GM18508 (cell line): ENCODE data around the gene AIFM1.

Experiments
- ATAC-seq: cut with Tn5 transposase; IDR thresholded peaks from one replicate; pipeline ENCODE4 v1.9.1; 2021; ENCODE audit warnings: moderate number of reproducible peaks; ENCODE audit not compliant: insufficient read depth, unreplicated experiment

The AIFM1 gene

DNA sequence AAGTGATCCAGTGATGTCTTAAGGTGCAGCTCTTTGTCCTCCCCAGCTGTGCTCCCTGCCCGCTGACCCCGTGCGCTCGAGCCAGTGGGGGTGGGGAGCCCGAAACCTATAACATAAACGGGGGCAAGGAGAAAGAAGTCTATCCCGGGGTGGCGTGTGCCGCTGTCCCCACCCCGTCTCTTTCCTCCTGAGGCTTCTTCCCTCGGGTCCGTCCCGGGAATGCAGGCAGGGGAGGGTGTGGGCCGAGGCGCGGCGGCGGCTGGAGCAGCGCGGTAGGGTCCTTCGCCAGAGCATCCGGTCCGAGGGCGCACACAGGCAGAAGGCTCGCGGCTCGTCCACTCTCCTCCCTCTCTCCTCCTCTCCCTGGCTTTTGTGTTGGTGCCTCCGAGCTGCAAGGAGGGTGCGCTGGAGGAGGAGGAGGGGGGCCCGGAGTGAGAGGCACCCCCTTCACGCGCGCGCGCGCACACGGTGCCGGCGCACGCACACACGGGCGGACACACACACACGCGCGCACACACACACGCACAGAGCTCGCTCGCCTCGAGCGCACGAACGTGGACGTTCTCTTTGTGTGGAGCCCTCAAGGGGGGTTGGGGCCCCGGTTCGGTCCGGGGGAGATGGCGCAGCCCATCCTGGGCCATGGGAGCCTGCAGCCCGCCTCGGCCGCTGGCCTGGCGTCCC is 5.9 kb upstream of the AIFM1 start, which contains the start of gene RAB33A:
Gene RAB33A (plus strand): TSS at position 517 of the 681 bp plus-strand sequence. CDS start 101 bp downstream, at position 618.
- ATAC-seq: no peak

DNA sequence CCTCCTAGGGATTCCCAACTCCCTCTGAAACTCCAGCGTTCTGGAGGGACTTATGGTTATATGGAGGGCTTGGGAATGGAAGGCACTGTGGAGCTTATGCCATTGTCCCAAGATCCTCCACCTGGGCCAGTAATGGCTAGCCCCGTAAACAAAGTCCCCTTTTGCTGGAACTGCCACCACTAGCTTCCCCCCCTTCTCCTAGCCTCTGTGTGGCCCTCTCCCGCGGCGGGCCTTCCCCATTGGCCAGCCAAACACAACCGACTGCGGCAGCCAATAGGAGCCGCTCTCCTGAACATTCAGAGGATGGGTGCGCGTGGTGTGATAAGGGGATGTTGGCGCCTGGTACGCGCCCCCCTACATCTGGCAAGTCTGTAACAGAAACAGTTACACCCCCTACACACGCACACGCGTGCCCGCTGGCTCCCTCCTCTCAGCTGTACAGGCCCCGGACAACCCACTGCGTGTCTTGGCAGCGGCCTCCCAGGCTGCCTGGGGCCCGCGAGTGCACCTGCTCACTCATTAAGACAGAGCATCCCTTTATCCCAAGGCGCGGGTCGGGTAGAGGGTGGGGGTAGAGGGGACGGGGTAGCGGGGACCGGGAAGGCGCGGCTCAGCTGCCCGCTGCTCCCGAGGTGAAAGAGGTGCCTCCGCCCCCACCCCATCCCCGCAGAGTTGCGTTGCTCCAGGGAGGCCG is 5.3 kb upstream of the AIFM1 start:
- ATAC-seq: peak; percentile 36

DNA sequence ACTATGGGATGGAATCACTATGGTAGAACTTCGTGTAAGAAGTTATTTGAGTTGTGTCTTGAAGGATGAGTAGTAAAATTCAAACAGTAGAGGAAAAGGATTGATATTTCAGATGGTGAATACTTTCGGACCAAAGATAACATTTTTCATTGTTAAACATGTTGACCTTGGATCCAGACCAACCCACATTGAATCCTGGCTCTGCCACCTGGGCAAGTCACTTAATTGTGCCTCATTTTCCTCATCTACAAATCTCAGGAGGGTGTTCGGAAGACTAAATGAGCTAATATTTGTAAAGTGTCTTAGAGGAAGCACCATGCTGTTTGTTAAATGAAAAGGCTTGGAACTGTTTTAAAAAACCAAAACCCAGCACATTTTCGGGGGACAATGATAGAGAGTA is 1.4 kb upstream of the AIFM1 start:
- ATAC-seq: no peak

DNA sequence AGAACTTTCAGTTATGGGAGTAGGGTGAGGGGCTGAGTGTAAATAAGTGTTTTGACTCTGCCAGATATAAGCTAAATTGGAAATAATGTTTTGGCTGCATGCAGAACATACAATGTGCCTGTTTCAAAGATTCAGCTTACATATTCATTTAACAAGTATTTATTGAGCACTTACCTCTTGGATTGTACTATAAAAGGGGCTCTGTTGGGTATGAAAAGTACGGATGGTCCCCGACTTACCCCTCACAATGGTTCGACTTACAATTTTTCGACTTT is 799 bp upstream of the AIFM1 start:
- ATAC-seq: no peak

DNA sequence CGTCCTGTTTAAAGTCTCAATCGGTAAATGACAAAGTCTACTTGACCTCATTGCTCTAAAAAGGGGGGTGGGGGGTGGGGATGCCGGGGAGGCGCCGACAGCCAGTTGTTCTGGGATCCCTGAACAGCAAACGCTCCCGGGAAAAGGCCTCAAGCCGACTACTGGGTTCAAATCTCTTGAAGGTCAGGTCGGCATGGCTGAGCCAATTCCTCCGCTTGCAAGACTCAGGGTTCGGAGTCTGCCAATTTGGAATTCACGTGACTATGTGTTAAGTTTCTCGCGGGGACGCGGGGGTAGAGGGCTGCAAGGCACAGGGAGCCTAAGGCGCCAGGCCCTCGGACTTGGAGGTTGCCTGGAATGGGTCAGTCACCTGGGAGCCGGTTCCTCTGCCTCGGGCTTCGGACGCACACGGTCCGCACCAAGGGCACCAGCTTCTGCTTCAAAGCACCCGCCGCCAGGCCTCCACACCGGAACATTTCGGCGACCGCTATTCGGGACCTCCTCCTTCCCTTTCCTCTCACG is 399 bp downstream of the AIFM1 start:
- ATAC-seq: no peak

DNA sequence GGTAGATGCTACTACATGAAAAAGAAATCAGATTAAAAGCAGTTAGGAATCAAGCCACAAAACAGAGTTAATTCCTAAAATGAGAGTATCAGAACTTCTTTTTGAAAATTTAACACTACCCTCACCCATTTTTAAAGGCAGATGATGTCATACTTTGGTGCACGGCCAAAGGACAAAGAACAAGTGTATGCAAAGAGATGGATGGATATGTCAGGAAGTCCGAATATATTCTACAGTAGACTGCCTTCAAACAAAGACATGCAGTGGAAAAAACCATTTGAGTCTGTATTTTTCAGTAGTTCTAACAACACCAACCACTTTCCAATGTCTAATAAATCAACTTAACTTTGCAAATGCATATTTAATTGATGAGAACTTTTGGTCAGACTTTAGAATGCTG is 2.2 kb downstream of the AIFM1 start:
- ATAC-seq: no peak

DNA sequence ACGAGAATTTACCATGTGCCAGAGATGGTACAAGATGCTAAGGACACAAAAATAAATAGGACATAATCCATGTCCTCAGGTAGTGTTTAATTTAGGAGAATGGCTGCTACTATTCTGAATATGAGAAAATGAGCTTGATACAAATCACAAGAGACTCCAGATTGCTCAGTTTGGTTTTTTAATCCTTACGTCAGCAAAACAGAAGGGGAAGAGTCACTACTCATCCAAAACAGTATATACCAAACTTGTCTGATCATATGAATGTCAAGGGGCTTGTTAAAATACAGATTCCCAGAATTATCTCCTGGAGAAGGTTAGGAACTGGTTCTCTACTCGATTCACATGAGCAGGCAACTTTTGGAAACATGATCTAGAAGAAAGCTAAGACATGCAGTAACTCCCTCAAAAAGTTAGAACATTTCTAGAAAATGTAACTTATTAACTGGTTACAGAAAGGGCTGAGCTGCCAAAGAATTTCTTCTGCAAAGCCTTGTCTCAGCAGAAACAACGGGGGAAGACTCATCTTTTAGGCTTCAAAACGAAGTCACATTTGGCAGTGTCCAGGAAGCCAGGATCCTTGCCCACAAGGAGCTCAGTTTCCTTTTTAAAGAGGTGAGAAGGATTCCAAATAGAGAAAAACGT is 3.4 kb downstream of the AIFM1 start:
- no peak for ATAC-seq

DNA sequence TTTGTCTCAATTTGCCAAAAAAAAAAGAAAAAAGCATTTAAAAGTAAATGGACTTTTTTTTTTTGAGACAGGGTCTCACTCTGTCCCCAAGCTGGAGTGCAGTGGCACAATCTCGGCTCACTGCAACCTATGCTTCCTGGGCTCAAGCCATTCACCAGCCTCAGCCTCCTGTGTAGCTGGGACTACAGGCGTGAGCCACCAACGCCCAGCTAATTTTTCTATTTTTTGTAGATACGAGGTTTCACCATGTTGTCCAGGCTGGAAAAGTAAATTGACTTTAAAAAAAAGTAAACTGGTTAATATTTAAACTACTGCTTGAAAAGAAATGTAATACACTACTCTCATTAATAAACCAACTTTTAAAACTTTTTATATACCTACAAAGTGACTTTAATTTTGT is 5.9 kb downstream of the AIFM1 start:
- no peak for ATAC-seq

DNA sequence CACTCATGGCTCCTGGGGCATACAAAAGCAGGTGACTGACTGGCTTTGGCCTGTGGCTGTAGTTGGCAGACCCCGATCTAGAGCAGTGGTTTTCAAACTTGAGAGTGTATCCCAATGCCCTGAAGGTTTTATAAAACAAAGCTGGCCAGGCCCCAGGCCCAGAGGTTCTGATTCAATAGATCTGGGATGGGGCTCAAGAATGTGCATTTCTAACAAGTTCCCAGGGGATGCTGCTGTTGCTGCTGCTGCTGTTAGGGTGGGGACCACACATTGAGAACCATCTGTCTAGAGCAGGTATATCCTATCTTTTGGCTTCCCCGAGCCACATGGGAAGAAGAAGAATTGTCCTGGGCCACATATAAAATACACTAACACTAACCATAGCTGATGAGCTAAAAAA is 7.3 kb downstream of the AIFM1 start:
- ATAC-seq: no peak

DNA sequence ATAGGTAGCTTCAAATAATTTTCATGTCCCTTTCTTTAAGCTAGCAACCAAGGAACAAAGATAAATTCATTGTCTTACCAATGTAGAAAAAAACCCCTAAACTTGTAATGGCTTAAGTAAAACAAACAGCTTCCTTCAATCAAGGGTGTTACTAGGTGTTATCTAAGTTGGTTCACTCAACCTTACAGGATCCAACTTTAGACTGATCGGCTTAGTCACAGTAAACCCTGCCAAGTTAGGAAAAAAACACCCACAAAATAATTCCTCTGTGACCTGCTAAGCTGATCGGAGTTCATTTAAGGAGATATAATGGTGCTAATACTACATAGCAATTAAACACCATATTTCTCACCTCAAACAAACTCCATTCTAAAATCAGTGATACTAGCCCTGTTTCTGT is 10.1 kb downstream of the AIFM1 start:
- ATAC-seq: no peak

DNA sequence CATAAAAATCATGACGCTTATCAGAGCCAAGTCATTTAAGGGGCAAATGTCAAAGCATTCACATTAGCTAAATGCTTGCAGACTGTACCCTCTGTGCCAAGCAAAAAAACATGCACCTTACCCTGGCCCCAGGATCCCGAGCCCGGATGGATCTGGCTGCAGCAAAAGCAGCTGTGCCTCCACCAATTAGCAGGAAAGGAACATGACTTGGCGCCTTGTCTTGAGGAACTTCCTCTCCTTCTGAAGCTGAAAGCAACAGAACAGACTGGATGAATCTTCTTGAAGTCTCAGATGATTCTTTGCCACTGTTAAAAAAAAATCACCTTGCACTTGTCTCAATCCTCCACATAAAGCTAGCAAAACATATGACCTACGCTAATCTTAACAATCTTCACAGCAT is 18.0 kb downstream of the AIFM1 start:
- no peak for ATAC-seq

DNA sequence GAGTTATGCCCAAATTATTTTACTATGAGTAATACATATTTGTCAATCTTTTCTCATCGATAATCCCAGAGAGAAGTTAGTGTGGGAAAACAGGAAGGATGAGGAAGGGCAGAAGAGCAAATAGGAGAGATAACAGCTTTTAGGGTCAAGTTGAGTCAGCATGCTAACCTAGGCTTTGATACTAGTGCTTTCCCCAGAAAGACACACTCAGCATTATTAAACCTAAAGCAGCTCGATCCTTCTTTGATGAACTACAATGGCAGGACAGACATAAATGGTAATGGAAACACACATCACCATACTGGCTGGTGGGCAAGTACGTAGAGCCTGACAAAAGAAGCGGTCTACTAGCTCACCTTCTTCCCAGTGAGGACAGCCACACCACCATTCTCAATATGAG is 20.5 kb downstream of the AIFM1 start:
- no peak for ATAC-seq

DNA sequence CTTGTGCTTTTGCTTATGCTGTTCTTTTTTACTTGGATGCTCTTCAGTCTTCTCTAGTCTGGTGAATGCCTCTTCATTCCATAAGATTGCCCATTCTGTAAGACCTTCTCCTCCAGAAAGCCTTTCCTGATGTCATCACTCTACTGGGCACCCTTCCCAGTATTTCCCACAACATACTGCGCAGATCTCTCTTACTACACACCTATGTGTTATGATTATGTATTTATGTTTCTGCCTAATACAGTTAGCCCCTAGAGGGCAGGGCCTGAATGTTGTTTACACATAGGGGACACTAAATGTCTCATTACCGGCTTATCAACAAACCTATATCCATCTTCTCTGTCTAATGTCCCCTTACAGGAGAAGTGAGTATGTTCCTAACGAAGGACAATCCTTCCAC is 21.1 kb downstream of the AIFM1 start:
- ATAC-seq: no peak

DNA sequence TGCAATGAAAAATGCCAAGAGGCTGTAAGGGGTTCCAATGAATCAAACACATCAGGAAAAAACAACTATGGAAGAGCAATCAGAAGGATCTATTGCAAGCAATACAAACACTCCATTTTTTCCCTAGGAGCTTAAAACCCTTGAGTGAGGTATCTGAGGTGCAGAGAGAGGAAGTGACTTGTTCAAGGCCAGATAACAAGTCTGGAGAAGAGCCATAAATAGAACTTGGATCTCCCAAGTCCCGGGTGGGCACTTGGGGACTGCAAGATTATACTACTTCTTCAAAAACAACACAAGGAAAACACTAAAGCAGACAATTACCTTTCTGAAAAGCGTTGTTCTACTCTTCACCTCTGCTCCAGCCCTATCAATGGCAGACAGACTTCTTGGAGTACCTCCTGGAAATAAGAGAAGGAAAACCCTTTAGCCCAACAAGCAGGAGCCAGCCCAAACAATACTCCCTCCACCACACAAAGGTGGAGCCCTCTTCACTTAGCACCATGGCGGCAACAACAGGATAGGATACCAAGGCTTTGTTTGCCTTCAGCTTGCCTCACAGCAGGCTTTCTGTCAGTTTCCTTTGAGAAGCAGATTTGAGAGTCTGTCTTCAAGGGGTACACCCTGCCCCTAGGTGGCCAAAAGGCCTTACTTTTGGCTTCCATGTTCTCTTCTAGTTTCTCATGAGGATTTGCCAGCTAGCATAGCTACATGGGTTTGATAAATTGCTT is 26.0 kb downstream of the AIFM1 start:
- ATAC-seq: no peak

DNA sequence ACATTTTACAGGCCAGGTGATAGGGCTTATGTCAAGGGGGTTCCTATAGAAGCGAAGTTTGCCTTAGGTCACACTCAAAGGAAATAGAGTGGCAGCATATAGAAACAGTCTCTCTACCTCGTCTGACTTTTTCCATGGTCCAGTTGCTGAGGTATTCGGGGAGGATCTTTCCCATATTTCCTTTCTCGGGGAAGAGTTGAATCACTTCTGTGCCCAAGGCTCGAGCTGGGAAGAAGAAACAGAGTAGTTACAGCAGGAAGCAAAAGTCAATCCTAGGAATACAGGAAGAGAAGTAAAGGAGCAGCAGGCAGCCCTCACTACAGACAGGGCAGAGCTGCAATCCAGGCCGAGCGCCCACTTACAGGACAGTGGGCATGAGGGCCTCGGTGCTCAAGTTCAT is 28.7 kb downstream of the AIFM1 start:
- no peak for ATAC-seq

DNA sequence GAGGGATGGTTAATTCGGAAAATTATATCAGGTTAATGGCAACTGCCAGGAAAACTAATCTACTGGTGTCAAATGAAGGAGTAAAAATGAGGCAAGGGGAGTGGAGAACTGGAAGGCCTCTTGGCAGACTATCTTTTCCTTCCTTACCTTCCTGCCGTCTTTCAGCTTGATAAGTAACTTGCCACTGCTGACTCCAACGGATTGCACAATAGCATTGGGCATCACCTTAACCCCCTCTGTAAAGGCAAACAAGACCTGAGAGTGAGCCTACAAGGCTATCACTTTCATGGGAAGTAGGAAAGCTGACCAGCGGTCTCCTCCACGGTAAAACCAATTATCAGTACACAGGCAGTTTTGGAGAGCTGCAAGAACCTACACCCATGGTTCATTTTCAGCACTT is 29.1 kb downstream of the AIFM1 start:
- no peak for ATAC-seq

DNA sequence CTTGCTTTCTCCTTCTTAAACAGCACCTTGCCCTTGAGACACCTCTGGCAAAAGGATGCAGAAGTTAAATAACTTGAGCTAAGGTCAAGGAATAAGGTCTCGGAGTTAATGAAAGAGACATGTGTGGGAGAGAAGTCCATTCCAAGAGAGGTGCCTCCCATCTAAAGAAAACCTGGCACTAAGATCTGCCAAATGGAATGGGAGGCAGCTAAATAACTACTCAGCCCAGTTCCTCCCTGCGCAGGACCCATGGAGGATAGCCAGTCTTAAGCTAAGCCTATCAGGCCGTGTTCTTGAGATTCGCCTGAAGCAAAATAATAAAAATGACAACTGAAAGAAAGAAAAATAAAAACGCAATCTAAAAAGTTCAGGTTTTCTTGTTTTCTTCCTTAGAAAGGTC is 34.7 kb downstream of the AIFM1 start:
- ATAC-seq: no peak

DNA sequence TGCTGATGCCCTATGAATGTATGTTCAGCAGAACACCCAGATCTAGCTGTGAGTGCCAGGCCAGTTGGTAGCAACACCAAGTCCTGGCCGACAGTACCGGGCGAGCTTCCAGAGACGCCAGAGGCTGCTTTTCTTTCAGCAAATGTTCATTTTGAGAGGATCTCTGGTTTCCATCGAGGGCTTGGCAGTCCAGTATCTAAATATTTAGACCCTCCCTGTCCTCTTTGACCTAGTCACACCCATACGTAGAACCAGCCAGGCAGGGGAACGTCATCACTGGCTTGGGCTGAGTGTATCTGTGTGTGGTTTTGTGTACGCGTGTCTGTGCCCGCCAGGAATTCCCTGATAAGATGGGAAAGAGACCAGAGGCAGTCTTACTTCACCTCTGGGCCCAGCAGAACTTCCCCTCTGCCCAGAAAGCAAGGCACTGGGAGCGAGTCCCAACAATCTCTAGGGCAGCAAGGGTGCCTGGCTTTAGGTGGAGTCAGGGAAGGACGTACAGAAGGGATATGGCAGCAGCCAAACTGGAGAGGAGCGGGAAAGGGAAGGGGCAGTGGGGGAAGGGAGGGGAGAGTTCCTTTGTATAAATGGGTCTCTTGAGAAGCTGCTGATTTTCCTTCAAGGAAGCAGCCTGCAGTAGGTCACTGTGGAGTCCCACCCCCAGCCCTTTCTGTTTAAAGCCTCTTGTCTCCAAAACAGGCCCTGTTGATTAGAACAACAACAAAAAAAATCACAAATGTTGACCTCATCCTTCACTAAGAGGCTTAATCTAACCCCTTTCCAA is 40.4 kb downstream of the AIFM1 start:
- no peak for ATAC-seq

DNA sequence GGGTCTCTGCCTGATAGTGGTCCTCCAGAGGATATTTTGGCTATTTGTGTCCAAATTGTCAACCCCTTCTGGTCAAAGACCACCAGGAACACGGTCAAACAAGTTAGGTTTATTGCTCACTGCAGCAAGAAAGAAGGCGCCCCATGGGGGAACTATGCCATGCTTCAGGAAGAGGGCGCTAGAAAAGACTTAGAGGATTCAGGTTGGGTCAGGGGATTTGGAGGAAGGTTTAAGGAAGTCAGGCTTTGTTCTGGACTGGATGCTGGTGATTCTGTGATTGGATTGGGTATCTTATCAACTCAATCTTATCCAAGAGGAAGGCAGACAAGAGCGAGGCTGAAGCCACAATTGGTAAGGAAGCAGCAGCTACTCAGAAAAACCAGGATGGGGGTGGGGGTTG is 41.1 kb downstream of the AIFM1 start:
- no peak for ATAC-seq

DNA sequence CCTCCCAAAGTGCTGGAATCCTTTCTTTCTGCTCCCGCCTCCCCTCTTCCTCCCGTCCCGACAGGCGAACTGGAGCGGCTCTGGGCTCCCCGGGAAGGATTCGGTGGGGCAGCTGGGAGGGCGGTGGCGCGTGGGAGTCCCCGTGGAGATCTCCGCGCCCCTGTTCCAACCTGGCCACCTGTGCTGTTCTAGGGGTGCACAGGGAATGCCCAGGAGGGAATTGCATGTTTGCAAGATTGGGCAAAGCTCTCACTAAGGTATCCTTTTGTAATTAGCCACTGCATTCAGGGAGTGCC is 44.2 kb downstream of the AIFM1 start:
- ATAC-seq: no peak
